Measurements from ENCODE around the gene IPPK. TPM values are rescaled to one million over a fixed set of nuclear protein-coding genes. Genes with fewer than 3 reads are reported as not detected.
"Not testable (repeated sequence)": the region's sequence is repeated elsewhere in the genome, so short reads cannot be mapped to it uniquely, and the experiment has no call there.

The IPPK gene
- total RNA-seq, 3 donors from 2014 or later, result 5.8 to 22.8 (median 12.1) TPM

GRCh38 chr9:92631452-92632343 lies 38.2 kb downstream of the IPPK start:
- DNase-seq (ENCODE audit: low spot score in 2 of 2), result no peak
- Histone ChIP-seq H3K4me1 (no peaks in the 10 kb centered on the region), H3K36me3 (no peaks in the 10 kb centered on the region), H3K9me3 (no peaks in the 10 kb centered on the region), H3K4me3 (no peak overlapping the region), H3K27me3 (no peaks in the 10 kb centered on the region), H3K27ac (no peak overlapping the region)
- intact Hi-C loops (cut with DNase I; ENCODE audit: low total_unique reads), result no loop called here
- TF ChIP-seq, protein P1, sequence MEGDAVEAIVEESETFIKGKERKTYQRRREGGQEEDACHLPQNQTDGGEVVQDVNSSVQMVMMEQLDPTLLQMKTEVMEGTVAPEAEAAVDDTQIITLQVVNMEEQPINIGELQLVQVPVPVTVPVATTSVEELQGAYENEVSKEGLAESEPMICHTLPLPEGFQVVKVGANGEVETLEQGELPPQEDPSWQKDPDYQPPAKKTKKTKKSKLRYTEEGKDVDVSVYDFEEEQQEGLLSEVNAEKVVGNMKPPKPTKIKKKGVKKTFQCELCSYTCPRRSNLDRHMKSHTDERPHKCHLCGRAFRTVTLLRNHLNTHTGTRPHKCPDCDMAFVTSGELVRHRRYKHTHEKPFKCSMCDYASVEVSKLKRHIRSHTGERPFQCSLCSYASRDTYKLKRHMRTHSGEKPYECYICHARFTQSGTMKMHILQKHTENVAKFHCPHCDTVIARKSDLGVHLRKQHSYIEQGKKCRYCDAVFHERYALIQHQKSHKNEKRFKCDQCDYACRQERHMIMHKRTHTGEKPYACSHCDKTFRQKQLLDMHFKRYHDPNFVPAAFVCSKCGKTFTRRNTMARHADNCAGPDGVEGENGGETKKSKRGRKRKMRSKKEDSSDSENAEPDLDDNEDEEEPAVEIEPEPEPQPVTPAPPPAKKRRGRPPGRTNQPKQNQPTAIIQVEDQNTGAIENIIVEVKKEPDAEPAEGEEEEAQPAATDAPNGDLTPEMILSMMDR (IDR thresholded peaks at IDR 0.05), result no peak
- TF ChIP-seq POLR2AphosphoS5 (IDR thresholded peaks at IDR 0.05) (no peak), POLR2A (IDR thresholded peaks at IDR 0.05) (no peak)

GRCh38 chr9:92627651-92628050 lies 42.3 kb downstream of the IPPK start:
- Histone ChIP-seq H3K4me3 (no peak overlapping the region), H3K27me3 (no peaks in the 10 kb centered on the region), H3K36me3 (no peaks in the 10 kb centered on the region), H3K4me1 (no peaks in the 10 kb centered on the region), H3K9me3 (no peaks in the 10 kb centered on the region), H3K27ac (no peak overlapping the region)
- no peak for TF ChIP-seq POLR2AphosphoS5 (IDR thresholded peaks at IDR 0.05)
- TF ChIP-seq, protein P1 (IDR thresholded peaks at IDR 0.05), result no peak
- TF ChIP-seq POLR2A (IDR thresholded peaks at IDR 0.05), result no peak
- intact Hi-C loops (cut with DNase I; ENCODE audit: low total_unique reads), result no loop called here
- DNase-seq (ENCODE audit: low spot score in 2 of 2), result no peak

DNA sequence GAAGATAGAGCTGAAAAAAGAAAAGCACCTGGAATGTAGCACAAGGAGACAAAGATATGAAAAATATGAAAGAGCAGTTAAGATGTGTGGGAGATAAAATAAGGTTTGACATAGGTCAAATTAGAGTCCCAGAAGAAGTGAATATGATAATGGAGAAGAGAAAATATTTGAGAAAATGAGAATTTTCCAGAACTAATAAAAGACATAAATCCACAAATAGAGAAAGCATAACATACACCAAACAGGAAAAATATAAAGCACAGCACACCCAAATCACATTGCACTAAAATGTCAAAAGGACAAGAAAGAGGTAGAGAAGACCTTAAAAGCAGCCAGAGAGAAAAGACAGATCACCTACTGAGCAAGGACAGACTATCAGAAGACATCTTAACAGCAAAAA lies 43.4 kb downstream of the IPPK start:
- Histone ChIP-seq H3K27me3 (no peaks in the 10 kb centered on the region), H3K9me3 (no peaks in the 10 kb centered on the region), H3K4me3 (no peak overlapping the region), H3K27ac (no peak overlapping the region), H3K36me3 (no peaks in the 10 kb centered on the region), H3K4me1 (no peaks in the 10 kb centered on the region)
- DNase-seq (ENCODE audit: low spot score in 2 of 2), result no peak
- no peak for TF ChIP-seq POLR2AphosphoS5 (IDR thresholded peaks at IDR 0.05)
- no peak for TF ChIP-seq POLR2A (IDR thresholded peaks at IDR 0.05)
- TF ChIP-seq, protein P1 (IDR thresholded peaks at IDR 0.05), result no peak
- intact Hi-C loops (cut with DNase I; ENCODE audit: low total_unique reads), result no loop called here

DNA sequence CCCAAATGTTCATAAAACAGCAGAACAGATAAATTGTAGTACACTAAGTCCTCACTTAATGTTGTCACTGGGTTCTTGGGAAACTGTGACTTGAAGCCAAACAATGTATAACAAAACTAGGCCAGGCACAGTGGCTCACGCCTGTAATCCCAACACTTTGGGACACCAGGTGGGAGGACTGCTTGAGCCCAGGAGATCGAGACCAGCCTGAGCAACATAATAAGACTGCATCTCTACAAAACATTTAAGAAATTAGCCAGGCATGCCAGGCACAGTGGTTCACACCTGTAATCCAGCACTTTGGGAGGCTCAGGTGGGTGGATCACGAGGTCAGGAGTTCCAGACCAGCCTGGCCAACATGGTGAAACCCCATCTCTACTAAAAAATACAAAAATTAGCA lies 46.0 kb downstream of the IPPK start:
- intact Hi-C loops (cut with DNase I; ENCODE audit: low total_unique reads); H3K4me1 ChIP-seq; H3K4me3 ChIP-seq; DNase-seq (ENCODE audit: low spot score in 2 of 2); H3K9me3 ChIP-seq; H3K27me3 ChIP-seq; H3K36me3 ChIP-seq; H3K27ac ChIP-seq: not testable (repeated sequence)

DNA sequence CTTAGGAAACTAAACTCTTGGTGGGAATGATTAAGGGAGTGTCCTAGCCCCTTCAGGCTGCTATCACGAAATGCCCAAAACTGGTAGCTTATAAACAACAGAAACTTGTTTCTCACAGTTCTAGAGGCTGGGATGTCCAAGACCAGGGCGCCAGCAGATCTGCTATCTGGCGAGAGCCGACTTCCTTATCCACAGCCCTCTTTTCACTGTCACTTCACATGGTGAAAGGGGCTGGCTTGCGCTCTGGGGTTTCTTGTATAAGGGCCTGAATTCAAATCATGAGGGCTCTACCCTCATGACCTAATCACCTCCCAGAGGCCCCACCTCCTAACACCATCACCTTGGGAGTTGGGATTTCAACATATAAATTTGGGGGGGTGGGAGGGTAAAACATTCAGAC lies 49.1 kb downstream of the IPPK start:
- Histone ChIP-seq H3K9me3 (no peaks in the 10 kb centered on the region), H3K27me3 (no peaks in the 10 kb centered on the region), H3K4me3 (no peak overlapping the region), H3K36me3 (no peaks in the 10 kb centered on the region), H3K4me1 (no peaks in the 10 kb centered on the region), H3K27ac (peak overlapping the region; percentile 46 to 62)
- intact Hi-C loops (cut with DNase I; ENCODE audit: low total_unique reads), result no loop called here
- TF ChIP-seq, protein P1 (IDR thresholded peaks at IDR 0.05), result no peak
- TF ChIP-seq POLR2A (IDR thresholded peaks at IDR 0.05), result no peak
- no peak for TF ChIP-seq POLR2AphosphoS5 (IDR thresholded peaks at IDR 0.05)
- peak in 1 of 2 donors; percentile 15 for DNase-seq (ENCODE audit: low spot score in 2 of 2)
